Activated naive CD4-positive, alpha-beta T cell treated with anti-CD3 and anti-CD28 coated beads, Interleukin-2, amount 50 U/mL, for 24 hours (primary cell): ENCODE results near the gene ARHGAP22.
A peak's percentile ranks its signal among the peaks of the same experiment; 100 is the strongest.
"Not testable (repeated sequence)": the region's sequence is repeated elsewhere in the genome, so short reads cannot be mapped to it uniquely, and the experiment has no call there.

ENCODE experiments used
- H3K27ac Mint-ChIP-seq: one replicate; pipeline ENCODE4 v1.8.0; 2021; ENCODE audit warnings: mild to moderate bottlenecking, mixed read lengths
- H3K27me3 Mint-ChIP-seq: one replicate; pipeline ENCODE4 v1.8.0; 2021; ENCODE audit warnings: mixed read lengths
- H3K36me3 Mint-ChIP-seq: one replicate; pipeline ENCODE4 v1.8.0; 2021; ENCODE audit warnings: mixed read lengths
- H3K4me1 Mint-ChIP-seq: one replicate; pipeline ENCODE4 v1.8.0; 2021; ENCODE audit warnings: mixed read lengths
- H3K4me3 Mint-ChIP-seq: one replicate; pipeline ENCODE4 v1.8.0; 2021; ENCODE audit warnings: mild to moderate bottlenecking, mixed read lengths
- H3K9me3 Mint-ChIP-seq: one replicate; pipeline ENCODE4 v1.8.0; 2021; ENCODE audit warnings: mixed read lengths

Gene ARHGAP22, protein sequence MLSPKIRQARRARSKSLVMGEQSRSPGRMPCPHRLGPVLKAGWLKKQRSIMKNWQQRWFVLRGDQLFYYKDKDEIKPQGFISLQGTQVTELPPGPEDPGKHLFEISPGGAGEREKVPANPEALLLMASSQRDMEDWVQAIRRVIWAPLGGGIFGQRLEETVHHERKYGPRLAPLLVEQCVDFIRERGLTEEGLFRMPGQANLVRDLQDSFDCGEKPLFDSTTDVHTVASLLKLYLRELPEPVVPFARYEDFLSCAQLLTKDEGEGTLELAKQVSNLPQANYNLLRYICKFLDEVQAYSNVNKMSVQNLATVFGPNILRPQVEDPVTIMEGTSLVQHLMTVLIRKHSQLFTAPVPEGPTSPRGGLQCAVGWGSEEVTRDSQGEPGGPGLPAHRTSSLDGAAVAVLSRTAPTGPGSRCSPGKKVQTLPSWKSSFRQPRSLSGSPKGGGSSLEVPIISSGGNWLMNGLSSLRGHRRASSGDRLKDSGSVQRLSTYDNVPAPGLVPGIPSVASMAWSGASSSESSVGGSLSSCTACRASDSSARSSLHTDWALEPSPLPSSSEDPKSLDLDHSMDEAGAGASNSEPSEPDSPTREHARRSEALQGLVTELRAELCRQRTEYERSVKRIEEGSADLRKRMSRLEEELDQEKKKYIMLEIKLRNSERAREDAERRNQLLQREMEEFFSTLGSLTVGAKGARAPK

GRCh38 chr10:48604991-48605508 is at the start of gene ARHGAP22:
Gene ARHGAP22, minus strand, starts transcription at chr10:48605073. Its CDS starts 277 bp downstream, at chr10:48604796.
- H3K4me1 Mint-ChIP-seq = peaks cover 4% of the 10 kb centered on the region
- H3K27ac Mint-ChIP-seq = no peak within 1 kb of the TSS
- H3K9me3 Mint-ChIP-seq = no peaks in the 10 kb centered on the region
- H3K4me3 Mint-ChIP-seq = no peak within 1 kb of the TSS
- H3K36me3 Mint-ChIP-seq = no peaks in the 10 kb centered on the region
- peaks cover 27% of the 10 kb centered on the region for H3K27me3 Mint-ChIP-seq

DNA sequence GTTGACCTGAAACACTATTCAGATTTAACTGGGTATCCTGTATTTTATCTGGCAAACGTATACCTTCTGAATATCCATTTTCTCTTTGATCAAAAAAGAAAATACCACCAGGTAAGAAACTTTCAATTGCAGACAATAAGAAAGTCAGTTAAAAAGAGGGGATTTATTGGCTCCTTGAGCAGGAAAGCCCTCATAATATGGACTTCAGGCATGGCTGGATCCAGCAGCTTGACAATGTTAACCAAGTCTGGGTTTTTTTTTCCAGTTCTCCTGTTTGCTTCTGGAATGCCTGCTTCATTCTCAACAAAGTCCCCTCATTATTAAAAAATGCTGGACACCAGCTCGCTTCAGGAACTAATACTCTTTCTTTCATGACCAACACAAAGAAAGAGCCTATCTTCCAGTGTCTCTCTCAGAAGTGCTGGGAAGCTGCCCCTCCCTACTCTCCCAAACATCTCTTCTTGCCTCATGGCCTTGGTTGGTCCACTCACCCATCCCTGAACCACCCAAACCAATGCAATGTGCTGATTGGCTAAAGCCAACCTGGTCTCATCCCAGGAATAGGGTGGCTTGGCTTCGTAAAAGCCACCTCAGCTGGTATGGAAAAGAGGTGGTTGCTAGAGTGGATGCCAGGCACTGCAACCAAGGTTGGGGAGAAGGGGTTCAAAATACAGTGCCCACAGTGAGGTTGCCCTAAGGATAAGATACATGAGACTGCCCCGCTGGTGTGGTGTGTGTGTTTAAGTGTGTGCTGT is 49.2 kb upstream of the ARHGAP22 start:
- Mint-ChIP-seq H3K4me1 (peaks cover 10% of the 10 kb centered on the region), H3K27me3 (peaks cover 20% of the 10 kb centered on the region), H3K4me3 (no peak overlapping the region), H3K9me3 (no peaks in the 10 kb centered on the region), H3K27ac (no peak overlapping the region), H3K36me3 (no peaks in the 10 kb centered on the region)

DNA sequence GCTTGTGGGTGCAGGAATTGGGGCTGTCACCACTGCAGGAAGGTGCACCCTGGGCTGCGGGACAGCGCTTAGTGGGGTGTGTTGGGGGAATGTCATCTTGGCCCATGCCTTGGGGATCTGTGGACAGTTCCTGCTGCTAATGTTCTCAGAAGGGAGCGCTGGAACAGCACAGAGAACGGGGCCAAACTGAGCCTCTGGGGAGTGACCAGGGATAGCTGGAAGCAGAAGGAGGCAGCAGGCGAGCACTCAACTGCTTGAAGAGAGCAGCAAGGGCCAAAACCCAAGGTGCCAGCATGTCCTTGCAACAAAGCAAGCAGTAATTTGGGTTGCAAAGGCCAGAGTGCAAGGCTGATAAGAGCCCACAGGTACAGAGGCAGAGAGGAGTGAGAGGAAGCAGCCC is 48.5 kb upstream of the ARHGAP22 start:
- H3K36me3 Mint-ChIP-seq = no peaks in the 10 kb centered on the region
- peak overlapping the region; percentile 23 for H3K4me3 Mint-ChIP-seq
- H3K9me3 Mint-ChIP-seq = no peaks in the 10 kb centered on the region
- no peak overlapping the region for H3K27ac Mint-ChIP-seq
- peaks cover 20% of the 10 kb centered on the region for H3K27me3 Mint-ChIP-seq
- peaks cover 8% of the 10 kb centered on the region for H3K4me1 Mint-ChIP-seq

- Mint-ChIP-seq H3K27ac (no peak overlapping the region), H3K4me3 (no peak overlapping the region), H3K9me3 (no peaks in the 10 kb centered on the region), H3K36me3 (no peaks in the 10 kb centered on the region), H3K4me1 (peaks cover 4% of the 10 kb centered on the region), H3K27me3 (peaks cover 15% of the 10 kb centered on the region)
These were observed 47.5 kb upstream of the ARHGAP22 start for GRCh38 chr10:48652344-48652743.

- Mint-ChIP-seq H3K27me3 (peaks cover 15% of the 10 kb centered on the region), H3K36me3 (no peaks in the 10 kb centered on the region), H3K4me1 (peaks cover 4% of the 10 kb centered on the region), H3K9me3 (no peaks in the 10 kb centered on the region), H3K4me3 (no peak overlapping the region), H3K27ac (no peak overlapping the region)
These were observed 47.0 kb upstream of the ARHGAP22 start for GRCh38 chr10:48651839-48652238.

GRCh38 chr10:48651293-48651692 is 46.4 kb upstream of the ARHGAP22 start:
- H3K27ac Mint-ChIP-seq = no peak overlapping the region
- peaks cover 12% of the 10 kb centered on the region for H3K27me3 Mint-ChIP-seq
- H3K4me1 Mint-ChIP-seq = peaks cover under 1% of the 10 kb centered on the region
- H3K4me3 Mint-ChIP-seq = no peak overlapping the region
- H3K36me3 Mint-ChIP-seq = no peaks in the 10 kb centered on the region
- no peaks in the 10 kb centered on the region for H3K9me3 Mint-ChIP-seq

- H3K4me3 Mint-ChIP-seq = no peak overlapping the region
- H3K27me3 Mint-ChIP-seq = peaks cover 10% of the 10 kb centered on the region
- no peaks in the 10 kb centered on the region for H3K36me3 Mint-ChIP-seq
- H3K27ac Mint-ChIP-seq = no peak overlapping the region
- H3K9me3 Mint-ChIP-seq = no peaks in the 10 kb centered on the region
- H3K4me1 Mint-ChIP-seq = no peaks in the 10 kb centered on the region
These were observed 44.6 kb upstream of the ARHGAP22 start for GRCh38 chr10:48649349-48649944.

DNA sequence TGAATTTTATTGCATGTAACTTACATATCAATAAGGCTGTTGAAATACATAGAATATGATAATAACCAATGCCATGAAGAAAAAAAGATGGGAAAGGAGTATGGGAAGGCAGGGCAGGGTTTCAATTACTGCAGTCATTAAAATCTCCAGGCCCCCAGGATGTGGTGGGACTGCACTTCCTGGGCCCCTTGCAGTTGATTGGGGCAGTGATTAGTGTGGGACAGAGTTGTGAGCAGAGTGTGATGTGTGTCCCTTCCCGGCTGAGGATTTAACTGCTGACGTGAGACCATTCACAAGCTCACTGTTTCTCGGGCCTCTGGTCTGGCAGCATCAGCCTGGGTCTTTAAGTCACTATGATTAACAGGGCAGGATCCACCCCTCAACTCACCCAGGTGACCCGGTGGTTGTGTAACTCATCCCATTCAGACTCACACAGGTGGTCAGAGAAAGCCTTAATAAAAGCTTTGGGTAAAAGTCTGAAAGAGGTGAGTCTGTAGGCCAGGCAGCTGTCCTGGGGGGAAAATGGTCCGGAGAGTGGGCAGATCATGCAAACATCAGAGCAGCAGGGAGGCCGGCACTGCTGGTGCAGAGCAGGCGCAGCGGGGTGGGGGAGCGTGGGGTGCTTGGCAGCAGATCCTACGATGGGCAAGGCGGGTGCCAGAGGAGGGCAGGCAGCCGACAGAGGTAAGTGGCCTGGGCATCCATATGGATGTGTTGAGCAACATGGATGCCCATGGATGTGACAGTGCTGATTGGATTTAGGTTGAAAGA is 43.5 kb upstream of the ARHGAP22 start:
- H3K4me1 Mint-ChIP-seq = no peaks in the 10 kb centered on the region

DNA sequence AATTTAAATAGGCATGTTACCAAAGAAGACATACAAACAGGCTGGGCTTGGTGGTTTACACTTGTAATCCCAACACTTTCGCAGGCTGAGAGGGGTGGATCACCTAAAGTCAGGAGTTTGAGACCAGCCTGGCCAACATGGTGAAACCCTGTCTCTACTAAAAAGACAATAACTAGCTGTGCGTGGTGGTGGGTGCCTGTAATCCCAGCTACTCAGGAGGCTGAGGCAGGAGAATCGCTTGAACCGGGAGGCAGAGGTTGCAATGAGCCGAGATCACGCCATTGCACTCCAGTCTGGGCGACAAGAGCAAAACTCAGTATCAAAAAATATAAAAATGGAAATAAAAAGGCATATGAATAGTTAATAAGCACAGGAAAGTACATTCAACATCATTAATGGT is 42.2 kb upstream of the ARHGAP22 start:
- H3K27me3 Mint-ChIP-seq, H3K27ac Mint-ChIP-seq: not testable (repeated sequence)

More for the DNA sequence above, 43.5 kb upstream of the ARHGAP22 start:
- Mint-ChIP-seq H3K36me3 (no peaks in the 10 kb centered on the region), H3K4me3 (no peak overlapping the region), H3K9me3 (no peaks in the 10 kb centered on the region), H3K27me3 (peaks cover 7% of the 10 kb centered on the region), H3K27ac (no peak overlapping the region)

GRCh38 chr10:48645600-48645999 is 40.7 kb upstream of the ARHGAP22 start:
- peaks cover 5% of the 10 kb centered on the region for H3K27me3 Mint-ChIP-seq
- no peaks in the 10 kb centered on the region for H3K4me1 Mint-ChIP-seq
- no peak overlapping the region for H3K4me3 Mint-ChIP-seq
- H3K9me3 Mint-ChIP-seq = no peaks in the 10 kb centered on the region
- H3K27ac Mint-ChIP-seq = no peak overlapping the region
- no peaks in the 10 kb centered on the region for H3K36me3 Mint-ChIP-seq

More for the DNA sequence above, 42.2 kb upstream of the ARHGAP22 start:
- H3K4me3 Mint-ChIP-seq, H3K9me3 Mint-ChIP-seq, H3K4me1 Mint-ChIP-seq, H3K36me3 Mint-ChIP-seq: not testable (repeated sequence)

DNA sequence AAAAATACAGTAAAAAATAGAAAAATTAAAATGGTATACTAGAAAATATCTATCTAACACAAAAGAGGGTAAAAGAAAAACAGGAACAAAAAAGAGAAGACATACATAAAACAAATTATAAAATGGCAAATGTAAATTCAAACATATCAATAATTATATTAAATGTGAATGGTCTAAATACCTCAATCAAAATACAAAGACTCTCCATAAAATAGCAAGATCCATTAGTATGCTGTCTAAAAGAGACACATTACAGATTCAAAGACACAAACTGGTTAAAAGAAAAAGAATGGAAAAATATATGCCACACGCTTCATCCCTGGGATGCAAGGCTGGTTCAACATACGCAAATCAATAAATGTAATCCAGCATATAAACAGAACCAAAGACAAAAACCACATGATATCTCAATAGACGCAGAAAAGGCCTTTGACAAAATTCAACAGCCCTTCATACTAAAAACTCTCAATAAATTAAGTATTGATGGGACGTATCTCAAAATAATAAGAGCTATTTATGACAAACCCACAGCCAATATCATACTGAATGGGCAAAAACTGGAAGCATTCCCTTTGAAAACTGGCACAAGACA is 36.3 kb upstream of the ARHGAP22 start:
- H3K9me3 Mint-ChIP-seq, H3K4me1 Mint-ChIP-seq, H3K4me3 Mint-ChIP-seq, H3K27ac Mint-ChIP-seq, H3K36me3 Mint-ChIP-seq: not testable (repeated sequence)
- peaks cover 24% of the 10 kb centered on the region for H3K27me3 Mint-ChIP-seq

DNA sequence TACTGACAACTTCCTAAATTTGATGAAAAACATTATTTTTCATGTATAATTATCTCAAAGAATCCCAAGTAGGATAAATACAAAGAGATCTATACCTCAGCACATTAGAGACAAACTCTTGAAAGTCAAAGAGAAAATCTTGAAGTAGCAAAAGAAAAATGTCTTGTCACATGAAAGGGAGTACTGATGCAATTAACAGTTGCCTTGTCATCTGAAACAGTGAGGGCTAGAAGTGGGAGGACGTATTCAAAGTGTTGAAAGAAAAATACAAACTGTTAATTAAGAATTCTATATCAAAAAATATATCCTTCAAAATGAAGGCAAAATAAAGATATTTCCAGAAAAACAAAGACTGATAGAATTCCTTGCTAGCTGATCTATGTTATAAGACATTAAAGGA is 35.5 kb upstream of the ARHGAP22 start:
- Mint-ChIP-seq H3K4me3 (no peak overlapping the region), H3K36me3 (peaks cover 1% of the 10 kb centered on the region), H3K9me3 (peaks cover 8% of the 10 kb centered on the region), H3K27me3 (peaks cover 26% of the 10 kb centered on the region), H3K27ac (no peak overlapping the region), H3K4me1 (no peaks in the 10 kb centered on the region)

- Mint-ChIP-seq H3K4me1 (peaks cover 2% of the 10 kb centered on the region), H3K36me3 (peaks cover 1% of the 10 kb centered on the region), H3K27ac (no peak overlapping the region), H3K4me3 (no peak overlapping the region), H3K27me3 (peaks cover 27% of the 10 kb centered on the region), H3K9me3 (peaks cover 8% of the 10 kb centered on the region)
These were observed 34.8 kb upstream of the ARHGAP22 start for GRCh38 chr10:48639632-48640031.

DNA sequence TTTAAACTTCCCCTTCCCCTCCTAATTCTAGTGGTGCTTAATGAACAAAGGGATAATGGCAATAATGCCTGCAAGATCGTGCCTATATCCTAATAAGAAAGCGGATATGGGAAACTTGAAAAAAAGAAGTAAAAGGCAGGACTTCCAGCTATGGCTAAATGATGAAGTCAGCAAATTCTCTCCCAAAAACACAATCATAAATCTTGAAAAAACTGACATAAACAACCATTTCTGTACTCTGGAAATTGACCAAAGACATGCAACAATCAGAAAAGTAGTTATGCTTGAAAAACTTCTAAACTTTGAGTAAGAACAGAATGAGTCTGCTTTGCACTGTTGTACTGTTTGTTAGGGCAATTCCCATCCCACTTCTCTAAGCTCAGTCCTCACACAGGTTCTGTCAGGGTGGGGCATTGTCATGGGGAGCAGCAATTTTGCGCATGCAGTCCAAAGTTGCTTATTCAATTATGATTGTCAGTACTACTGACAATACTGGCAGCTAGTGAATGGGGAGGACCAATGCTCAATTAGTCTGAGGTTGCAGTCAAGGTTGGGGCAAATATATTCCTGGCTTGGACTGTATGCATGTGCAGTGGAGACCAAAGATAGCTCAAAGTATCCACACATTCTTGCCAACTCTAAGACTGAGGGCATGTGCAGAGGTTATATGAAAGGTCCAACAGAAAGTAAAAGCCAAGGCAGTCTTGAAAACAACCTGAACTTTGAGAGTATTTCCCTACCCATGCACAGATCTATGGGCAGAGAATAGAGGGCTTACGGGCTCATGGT is 34.1 kb upstream of the ARHGAP22 start:
- Mint-ChIP-seq H3K4me3 (no peak overlapping the region), H3K4me1 (peaks cover 8% of the 10 kb centered on the region), H3K36me3 (peaks cover 1% of the 10 kb centered on the region), H3K27ac (no peak overlapping the region), H3K9me3 (peaks cover 8% of the 10 kb centered on the region), H3K27me3 (peaks cover 28% of the 10 kb centered on the region)
